IMR-90 (cell line): ENCODE data around the gene CFAP97D2. TPM values are rescaled to one million over a fixed set of nuclear protein-coding genes. Genes with fewer than 3 reads are reported as not detected.

Experiments used
- ATAC-seq: fragments of 200-7000 bp; cut with Tn5 transposase; 2 replicates; pipeline ENCODE4 v1.9.1; 2020; ENCODE audit warnings: low read depth, mild to moderate bottlenecking, moderate library complexity
- BruUV-seq: library from RNA; stranded (reverse); fragments of 400-500 nt; replicated peaks from 2 replicates; lab custom pipeline; 2021; lab: Mats Ljungman, UMichigan
- CTCF ChIA-PET: fragments of 300-600 bp; formaldehyde crosslinking; extraction: SDS; loops from one replicate; lab custom pipeline; 2021; ENCODE audit warnings: antibody characterized with exemption; lab: Yijun Ruan, JAX
- POLR2A ChIA-PET: fragments of 300-600 bp; sonication (Branson Sonifier 250); formaldehyde crosslinking; loops from one replicate; lab custom pipeline; 2022; ENCODE audit warnings: antibody characterized with exemption; ENCODE audit not compliant: unreplicated experiment; lab: Charles Lee
- DNase-seq: peaks from one replicate; pipeline ENCODE4 v3.0.0; 2013
- H2AFZ ChIP-seq: replicated peaks from 2 replicates; pipeline ENCODE3; 2013; ENCODE audit warnings: low read length, mild to moderate bottlenecking; ENCODE audit not compliant: poor library complexity
- H2AK5ac ChIP-seq: 2 replicates; pipeline ENCODE4 v1.6.1; 2013; ENCODE audit warnings: low read depth, low read length, inconsistent platforms
- H2AK9ac ChIP-seq: replicated peaks from 2 replicates; pipeline ENCODE3; 2013; ENCODE audit warnings: mild to moderate bottlenecking, low read depth, low read length, moderate library complexity; ENCODE audit not compliant: poor library complexity
- H2BK120ac ChIP-seq: 2 replicates; pipeline ENCODE4 v1.6.1; 2013; ENCODE audit warnings: low read depth, low read length, inconsistent platforms
- H2BK15ac ChIP-seq: 3 replicates; pipeline ENCODE4 v1.6.1; 2013; ENCODE audit warnings: low read depth, low read length, inconsistent platforms
- H2BK20ac ChIP-seq: 2 replicates; pipeline ENCODE4 v1.6.1; 2013; ENCODE audit warnings: low read depth, mild to moderate bottlenecking, inconsistent platforms, low read length, moderate library complexity
- H2BK5ac ChIP-seq: 2 replicates; pipeline ENCODE4 v1.6.1; 2013; ENCODE audit warnings: mild to moderate bottlenecking, low read depth, low read length, inconsistent platforms; ENCODE audit not compliant: poor library complexity, severe bottlenecking
- H3K14ac ChIP-seq: replicated peaks from 2 replicates; pipeline ENCODE4 v1.6.1; 2013; ENCODE audit warnings: low read depth, low read length, inconsistent platforms
- H3K18ac ChIP-seq: 2 replicates; pipeline ENCODE4 v1.6.1; 2013; ENCODE audit warnings: low read depth, low read length, control low read depth
- H3K23ac ChIP-seq: 2 replicates; pipeline ENCODE4 v1.6.1; 2013; ENCODE audit warnings: low read depth, low read length, inconsistent platforms
- H3K27ac ChIP-seq: 2 replicates; pipeline ENCODE4 v1.5.1; 2013; ENCODE audit warnings: mild to moderate bottlenecking, control low read depth, low read length; ENCODE audit not compliant: insufficient read depth
- H3K27me3 ChIP-seq: 2 replicates; pipeline ENCODE4 v1.6.1; 2013; ENCODE audit warnings: low read length; ENCODE audit not compliant: control insufficient read depth, insufficient read depth
- H3K36me3 ChIP-seq: 2 replicates; pipeline ENCODE4 v1.6.1; 2013; ENCODE audit warnings: low read length, mixed read lengths; ENCODE audit not compliant: control insufficient read depth, insufficient read depth
- H3K4ac ChIP-seq: 2 replicates; pipeline ENCODE4 v1.6.1; 2013; ENCODE audit warnings: low read depth, low read length, inconsistent platforms
- H3K4me1 ChIP-seq: 2 replicates; pipeline ENCODE4 v1.6.1; 2013; ENCODE audit warnings: low read length, mixed read lengths; ENCODE audit not compliant: control insufficient read depth, insufficient read depth
- H3K4me2 ChIP-seq: 2 replicates; pipeline ENCODE4 v1.6.1; 2013; ENCODE audit warnings: low read depth, mild to moderate bottlenecking, control low read depth, low read length, moderate library complexity
- H3K4me3 ChIP-seq: 2 replicates; pipeline ENCODE4 v1.5.1; 2013; ENCODE audit warnings: low read depth, mild to moderate bottlenecking, control low read depth, low read length, moderate library complexity; ENCODE audit not compliant: insufficient read depth
- H3K56ac ChIP-seq: 2 replicates; pipeline ENCODE4 v1.6.1; 2013; ENCODE audit warnings: low read length, inconsistent platforms; ENCODE audit not compliant: insufficient read depth; ENCODE audit errors: extremely low read depth
- H3K79me1 ChIP-seq, 2 experiments: 2 replicates each; pipeline ENCODE4 v1.6.1; 2013; ENCODE audit warnings: low read length in 2 of 2, inconsistent platforms in 1 of 2, low read depth in 1 of 2
- H3K9ac ChIP-seq: 2 replicates; pipeline ENCODE4 v1.6.1; 2013; ENCODE audit warnings: low read depth, low read length, control low read depth
- H3K9me1 ChIP-seq: 2 replicates; pipeline ENCODE4 v1.6.1; 2013; ENCODE audit warnings: low read length, inconsistent platforms; ENCODE audit not compliant: insufficient read depth
- H3K9me3 ChIP-seq: 2 replicates; pipeline ENCODE4 v1.6.1; 2013; ENCODE audit warnings: low read length; ENCODE audit not compliant: control insufficient read depth, insufficient read depth
- H4K20me1 ChIP-seq: 2 replicates; pipeline ENCODE4 v1.6.1; 2013; ENCODE audit warnings: low read length, inconsistent platforms; ENCODE audit not compliant: insufficient read depth
- H4K5ac ChIP-seq: 2 replicates; pipeline ENCODE4 v1.6.1; 2013; ENCODE audit warnings: mild to moderate bottlenecking, low read depth, low read length, control low read depth
- H4K8ac ChIP-seq, 2 experiments: 2 replicates each; pipeline ENCODE4 v1.6.1; 2013; ENCODE audit warnings: low read depth in 2 of 2, low read length in 2 of 2, control low read depth in 1 of 2, inconsistent platforms in 1 of 2
- H4K91ac ChIP-seq: 2 replicates; pipeline ENCODE4 v1.6.1; 2013; ENCODE audit warnings: low read depth, low read length, inconsistent platforms; ENCODE audit not compliant: insufficient read depth
- CHD1 ChIP-seq: IDR thresholded peaks from 2 replicates; pipeline ENCODE4 v1.6.1; 2012; ENCODE audit warnings: low read depth, low read length, improper control_type of control experiment
- CTCF ChIP-seq: conservative IDR thresholded peaks from 2 replicates; pipeline ENCODE4 v1.5.1; 2012; ENCODE audit warnings: mild to moderate bottlenecking, low read depth, low read length, improper control_type of control experiment
- ELK1 ChIP-seq: fragments of 150-350 bp; IDR thresholded peaks from 2 replicates; pipeline ENCODE4 v1.6.1; 2016; ENCODE audit warnings: low read depth, mild to moderate bottlenecking, low read length, moderate library complexity, borderline replicate concordance
- MAZ ChIP-seq: IDR thresholded peaks from 2 replicates; pipeline ENCODE4 v1.6.1; 2012; ENCODE audit warnings: low read depth, mild to moderate bottlenecking, low read length, improper control_type of control experiment, moderate library complexity, borderline replicate concordance
- SMC3 ChIP-seq: fragments of 150-350 bp; IDR thresholded peaks from 2 replicates; pipeline ENCODE4 v1.6.1; 2016; ENCODE audit warnings: low read depth, mild to moderate bottlenecking, antibody characterized with exemption, low read length, moderate library complexity
- USF2 ChIP-seq: fragments of 150-350 bp; IDR thresholded peaks from 2 replicates; pipeline ENCODE4 v1.6.1; 2017; ENCODE audit warnings: mild to moderate bottlenecking, antibody characterized with exemption, low read length, low read depth
- WGBS, 2 experiments: methylation state at CpG; one replicate each; pipeline versions ENCODE4 v1.1.5 to v1.1.7; 2013; ENCODE audit warnings: missing lambda C conversion rate in 2 of 2; ENCODE audit not compliant: insufficient read length in 1 of 2; ENCODE audit errors: extremely low coverage in 2 of 2; 5-methylcytosine and 5-hydroxymethylcytosine counted together
- dilution Hi-C: fragments of 300-500 bp; cut with HindIII; formaldehyde crosslinking; loops from one replicate; pipeline ENCODE4 v1.14.3; 2018; ENCODE audit warnings: low sequenced_read_pairs; ENCODE audit not compliant: unreplicated experiment
- in situ Hi-C: fragments of 300-500 bp; cut with MboI; formaldehyde crosslinking; loops from 3 replicates; pipeline ENCODE4 v1.14.3; 2019; ENCODE audit warnings: low sequenced_read_pairs, inconsistent platforms, mixed read lengths
- intact Hi-C: fragments of 100-400 bp; cut with micrococcal nuclease; formaldehyde crosslinking; loops from 2 replicates; pipeline ENCODE4 v1.10.0; 2022
- polyA plus RNA-seq, 3 experiments: library from polyadenylated mRNA; depleted of rRNA; stranded (reverse); fragments of >200 nt; gene quantifications; 2 replicates each; pipeline ENCODE4 v1.2.3, GENCODE V29; 2012; ENCODE audit warnings: low replicate concordance in 1 of 3
- total RNA-seq: library from RNA; depleted of rRNA; stranded (reverse); fragments of >200 nt; gene quantifications from 2 replicates; pipeline ENCODE4 v1.2.3, GENCODE V29; 2012

Gene CFAP97D2
- total and polyA plus RNA-seq, 2 of the 4 experiments (the other 2 are of a cell fraction) = not detected

GRCh38 chr13:114152285-114152645, 26.8 kb upstream of the CFAP97D2 start:
- no peaks in the 10 kb centered on the region for H3K36me3 ChIP-seq
- H2BK5ac ChIP-seq = no peak overlapping the region
- no peak overlapping the region for H2AK9ac ChIP-seq
- no peak overlapping the region for H2BK20ac ChIP-seq
- H4K8ac ChIP-seq = no peak overlapping the region
- no peaks in the 10 kb centered on the region for H3K9me1 ChIP-seq
- H3K27ac ChIP-seq = no peak overlapping the region
- no peaks in the 10 kb centered on the region for H3K4me1 ChIP-seq
- no peak overlapping the region for H3K4me2 ChIP-seq
- DNase-seq = no peak
- no peak overlapping the region for H2BK120ac ChIP-seq
- H3K23ac ChIP-seq = no peak overlapping the region
- no peak overlapping the region for H4K91ac ChIP-seq
- H3K14ac ChIP-seq = no peak overlapping the region
- H3K18ac ChIP-seq = no peak overlapping the region
- H3K4me3 ChIP-seq = no peak overlapping the region
- no peak overlapping the region for H2BK15ac ChIP-seq
- ChIA-PET POLR2A (no interaction called here), CTCF (no interaction called here)
- peaks cover 24% of the 10 kb centered on the region for H3K27me3 ChIP-seq
- H2AFZ ChIP-seq = no peak overlapping the region
- H3K4ac ChIP-seq = no peak overlapping the region
- no peak for TF ChIP-seq ELK1
- TF ChIP-seq USF2 = no peak
- TF ChIP-seq CHD1 = no peak
- no peak for TF ChIP-seq CTCF
- TF ChIP-seq MAZ = no peak
- no peak for TF ChIP-seq SMC3
- intact Hi-C loops = no loop called here
- no peak for ATAC-seq
- WGBS, 2 experiments = 82% methylated on average over 5 of the region's 7 CpGs; no CpG with 5 or more reads in 1 of the 2 experiments
- H4K20me1 ChIP-seq = no peaks in the 10 kb centered on the region; the same call in none of the 2 replicates
- no TSS peak for BruUV-seq
- H3K56ac ChIP-seq = no peak overlapping the region
- H3K9me3 ChIP-seq = no peaks in the 10 kb centered on the region
- H4K5ac ChIP-seq = no peak overlapping the region
- no peak overlapping the region for H3K9ac ChIP-seq
- H3K79me1 ChIP-seq = no peaks in the 10 kb centered on the region
- dilution Hi-C loops = no loop called here
- no peak overlapping the region for H2AK5ac ChIP-seq
- in situ Hi-C loops = no loop called here
